Osteocyte (in vitro differentiated cells): Measurements from ENCODE around the gene KRTAP15-1. TPM values are rescaled to one million over a fixed set of nuclear protein-coding genes. Genes with fewer than 3 reads are reported as not detected.

ENCODE experiments used
- DNase-seq: peaks from one replicate; pipeline ENCODE4 v3.0.0; 2021; ENCODE audit warnings: mixed read lengths; ENCODE audit not compliant: unreplicated experiment; ENCODE audit errors: extremely low spot score
- H3K27ac Mint-ChIP-seq: one replicate; pipeline ENCODE4 v1.8.0; 2021; ENCODE audit warnings: mild to moderate bottlenecking, mixed read lengths; ENCODE audit not compliant: unreplicated experiment
- H3K27me3 Mint-ChIP-seq: one replicate; pipeline ENCODE4 v1.8.0; 2021; ENCODE audit warnings: mixed read lengths; ENCODE audit not compliant: unreplicated experiment
- H3K36me3 Mint-ChIP-seq: one replicate; pipeline ENCODE4 v1.8.0; 2021; ENCODE audit warnings: mixed read lengths; ENCODE audit not compliant: unreplicated experiment
- H3K4me1 Mint-ChIP-seq: one replicate; pipeline ENCODE4 v1.8.0; 2021; ENCODE audit warnings: mixed read lengths; ENCODE audit not compliant: unreplicated experiment
- H3K4me3 Mint-ChIP-seq: one replicate; pipeline ENCODE4 v1.8.0; 2021; ENCODE audit warnings: mild to moderate bottlenecking, moderate library complexity, mixed read lengths; ENCODE audit not compliant: unreplicated experiment
- H3K9me3 Mint-ChIP-seq: one replicate; pipeline ENCODE4 v1.8.0; 2021; ENCODE audit warnings: mixed read lengths; ENCODE audit not compliant: unreplicated experiment
- CTCF ChIP-seq: fragments of 200-600 bp; sonication (generic); IDR thresholded peaks from 2 replicates; pipeline ENCODE4 v1.5.0; 2021; ENCODE audit warnings: antibody characterized with exemption, mild to moderate bottlenecking, moderate library complexity
- total RNA-seq: library from RNA; stranded (reverse); gene quantifications from 2 replicates; pipeline ENCODE4 v1.2.1, GENCODE V29; 2021

The KRTAP15-1 gene
- total RNA-seq, 1 donor from 2014 or later = not detected

- H3K4me1 Mint-ChIP-seq = no peaks in the 10 kb centered on the region
- no peak overlapping the region for H3K27ac Mint-ChIP-seq
- H3K4me3 Mint-ChIP-seq = no peak overlapping the region
- H3K27me3 Mint-ChIP-seq = no peaks in the 10 kb centered on the region
- no peaks in the 10 kb centered on the region for H3K36me3 Mint-ChIP-seq
- TF ChIP-seq CTCF = no peak
- no peak for DNase-seq
- H3K9me3 Mint-ChIP-seq = no peaks in the 10 kb centered on the region
These were observed 46.1 kb downstream of the KRTAP15-1 start for GRCh38 chr21:30486180-30486579.

DNA sequence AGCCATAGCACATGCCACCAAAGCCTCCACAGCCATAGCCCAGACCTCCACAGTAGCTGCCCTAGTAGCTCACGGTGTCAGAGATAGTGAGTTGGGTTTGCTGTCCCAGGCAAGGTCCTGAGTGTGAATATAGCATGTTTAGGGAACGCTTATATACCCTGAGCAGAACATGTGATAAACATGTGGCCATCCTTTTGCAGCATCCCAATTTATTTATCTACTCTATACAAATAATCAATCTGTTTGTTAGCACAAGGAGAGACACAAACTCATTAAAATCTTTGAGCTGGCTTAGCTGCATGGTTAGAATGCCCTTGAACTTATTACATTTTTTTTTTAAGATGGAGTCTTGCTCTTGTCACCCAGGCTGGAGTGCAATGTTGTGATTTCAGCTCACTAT is 47.3 kb downstream of the KRTAP15-1 start, which contains the start of gene KRTAP19-2:
Gene KRTAP19-2 (minus strand): TSS at position 101 of the 400 bp plus-strand sequence. CDS start 88 bp downstream, at position 13.
- Mint-ChIP-seq H3K4me1 (no peaks in the 10 kb centered on the region), H3K9me3 (peaks cover 4% of the 10 kb centered on the region), H3K36me3 (no peaks in the 10 kb centered on the region), H3K27me3 (no peaks in the 10 kb centered on the region), H3K4me3 (no peak within 1 kb of the TSS), H3K27ac (no peak within 1 kb of the TSS)
- DNase-seq = no peak
- no peak for TF ChIP-seq CTCF

Other genes with a start within 250 kb of the KRTAP15-1 start
- gene CLDN8, start 224.2 kb upstream of the KRTAP15-1 start, total RNA-seq = not detected in 2 replicates
- not detected in 2 replicates for gene KRTAP24-1, start 157.3 kb upstream of the KRTAP15-1 start, total RNA-seq
- gene KRTAP25-1, start 150.8 kb upstream of the KRTAP15-1 start, total RNA-seq = not detected in 2 replicates
- gene KRTAP26-1, start 120.0 kb upstream of the KRTAP15-1 start, total RNA-seq = not detected in 2 replicates
- gene KRTAP27-1, start 102.6 kb upstream of the KRTAP15-1 start, total RNA-seq = not detected in 2 replicates
- not detected in 2 replicates for gene KRTAP23-1, start 91.7 kb upstream of the KRTAP15-1 start, total RNA-seq
- not detected in 2 replicates for gene KRTAP13-2, start 68.0 kb upstream of the KRTAP15-1 start, total RNA-seq
- not detected in 2 replicates for gene KRTAP13-1, start 44.2 kb upstream of the KRTAP15-1 start, total RNA-seq
- gene KRTAP13-3, start 14.3 kb upstream of the KRTAP15-1 start, total RNA-seq = not detected in 2 replicates
- gene KRTAP13-4, start 10.1 kb upstream of the KRTAP15-1 start, total RNA-seq = not detected in 2 replicates
- not detected in 2 replicates for gene KRTAP19-1, start 40.1 kb downstream of the KRTAP15-1 start, total RNA-seq
- not detected in 2 replicates for gene KRTAP19-2, start 47.2 kb downstream of the KRTAP15-1 start, total RNA-seq
- not detected in 2 replicates for gene KRTAP19-3, start 51.7 kb downstream of the KRTAP15-1 start, total RNA-seq
- gene KRTAP19-4, start 56.9 kb downstream of the KRTAP15-1 start, total RNA-seq = not detected in 2 replicates
- gene KRTAP19-5, start 61.9 kb downstream of the KRTAP15-1 start, total RNA-seq = not detected in 2 replicates
- not detected in 2 replicates for gene KRTAP19-6, start 101.6 kb downstream of the KRTAP15-1 start, total RNA-seq
- not detected in 2 replicates for gene KRTAP19-7, start 121.0 kb downstream of the KRTAP15-1 start, total RNA-seq
- gene KRTAP22-2, start 150.1 kb downstream of the KRTAP15-1 start, total RNA-seq = not detected in 2 replicates
- gene KRTAP6-3, start 152.2 kb downstream of the KRTAP15-1 start, total RNA-seq = not detected in 2 replicates
- not detected in 2 replicates for gene KRTAP6-2, start 158.6 kb downstream of the KRTAP15-1 start, total RNA-seq
- not detected in 2 replicates for gene KRTAP22-1, start 160.8 kb downstream of the KRTAP15-1 start, total RNA-seq
- not detected in 2 replicates for gene KRTAP6-1, start 173.7 kb downstream of the KRTAP15-1 start, total RNA-seq
- not detected in 2 replicates for gene KRTAP20-1, start 176.2 kb downstream of the KRTAP15-1 start, total RNA-seq
- not detected in 2 replicates for gene KRTAP20-4, start 180.4 kb downstream of the KRTAP15-1 start, total RNA-seq
- gene KRTAP20-2, start 194.9 kb downstream of the KRTAP15-1 start, total RNA-seq = not detected in 2 replicates
- not detected in 2 replicates for gene KRTAP20-3, start 202.6 kb downstream of the KRTAP15-1 start, total RNA-seq